SU-DHL-6 (cell line): ENCODE measurements around the gene ZG16B.

ENCODE experiments used
- CTCF ChIP-seq: fragments of 200-600 bp; sonication (generic); IDR thresholded peaks from one replicate; pipeline ENCODE4 v1.5.1; 2017; ENCODE audit warnings: antibody characterized with exemption, mild to moderate bottlenecking, low read length, moderate library complexity; ENCODE audit not compliant: insufficient read depth, poor library complexity, severe bottlenecking
- EZH2phosphoT487 ChIP-seq: fragments of 200-600 bp; sonication (generic), shearing (Covaris generic); conservative IDR thresholded peaks from 2 replicates; pipeline ENCODE4 v1.6.1; 2018; ENCODE audit warnings: mild to moderate bottlenecking, antibody characterized with exemption, low read length, moderate library complexity, mixed read lengths

GRCh38 chr16:2824626-2825025 lies 5.5 kb upstream of the ZG16B start:
- TF ChIP-seq CTCF (no peak), EZH2phosphoT487 (no peak)
